A549 (cell line): ENCODE measurements around the gene GXYLT2. TPM values are rescaled to one million over a fixed set of nuclear protein-coding genes. Genes with fewer than 3 reads are reported as not detected.
A peak's percentile ranks its signal among the peaks of the same experiment; 100 is the strongest.

Experiments used
- ATAC-seq, 2 experiments: fragments of 200-7000 bp in 1 of 2; fragments of >200 bp in 1 of 2; cut with Nextera tagmentation in 1 of 2; cut with Tn5 transposase in 1 of 2; 3 replicates each; pipeline versions ENCODE4 v1.8.0 to v1.9.1; 2018 to 2020; ENCODE audit warnings: mild to moderate bottlenecking in 1 of 2, moderate library complexity in 1 of 2
- CTCF ChIA-PET: fragments of 300-600 bp; sonication (Branson Sonifier 250); formaldehyde crosslinking; extraction: SDS; loops from one replicate; lab custom pipeline; 2021; ENCODE audit warnings: antibody characterized with exemption, inconsistent platforms; lab: Yijun Ruan, JAX
- POLR2A ChIA-PET: fragments of 350-600 bp; formaldehyde crosslinking; extraction: SDS; loops from one replicate; lab custom pipeline; 2021; ENCODE audit warnings: antibody characterized with exemption, inconsistent platforms; lab: Yijun Ruan, JAX
- DNase-seq, 2 experiments: peaks; one replicate each; pipeline versions ENCODE4 v3.0.0 to v3.0.0-alpha.2; 2011 to 2016; ENCODE audit warnings: low read depth in 1 of 2, low spot score in 1 of 2
- FAIRE-seq: peaks from 2 replicates; lab custom pipeline; 2011; peaks lifted over from hg19 to GRCh38; lab: Jason Lieb, UNC
- H3K27ac ChIP-seq, 2 experiments: fragments of >200 bp; sonication (Bioruptor Twin); formaldehyde crosslinking; 3 replicates each; pipeline ENCODE4 v1.5.1; 2016 to 2017
- H3K4me1 ChIP-seq: fragments of >200 bp; sonication (Bioruptor Twin); formaldehyde crosslinking; 3 replicates; pipeline ENCODE4 v1.6.1; 2016
- H3K4me2 ChIP-seq: fragments of >200 bp; sonication (Bioruptor Twin); formaldehyde crosslinking; 3 replicates; pipeline ENCODE4 v1.6.1; 2016
- H3K4me3 ChIP-seq: fragments of >200 bp; sonication (Bioruptor Twin); formaldehyde crosslinking; 3 replicates; pipeline ENCODE4 v1.5.1; 2016
- H3K9me3 ChIP-seq: fragments of >200 bp; sonication (Bioruptor Twin); formaldehyde crosslinking; 3 replicates; pipeline ENCODE4 v1.6.1; 2016
- BHLHE40 ChIP-seq: IDR thresholded peaks from 2 replicates; pipeline ENCODE4 v1.6.1; 2012; ENCODE audit warnings: low read depth, low read length, inconsistent platforms
- CBX2 ChIP-seq: fragments of 200-600 bp; sonication (generic); IDR thresholded peaks from 2 replicates; pipeline ENCODE4 v1.6.1; 2016; ENCODE audit warnings: low read depth, mild to moderate bottlenecking, borderline replicate concordance
- CHD2 ChIP-seq: fragments of 150-350 bp; IDR thresholded peaks from 2 replicates; pipeline ENCODE4 v1.6.1; 2014; ENCODE audit warnings: low read length; ENCODE audit not compliant: partially characterized antibody
- CHD4 ChIP-seq: fragments of 200-600 bp; sonication (generic); IDR thresholded peaks from 2 replicates; pipeline ENCODE4 v1.6.1; 2016; ENCODE audit warnings: antibody characterized with exemption, mild to moderate bottlenecking, borderline replicate concordance
- EHMT2 ChIP-seq: fragments of 200-600 bp; sonication (generic); IDR thresholded peaks from 2 replicates; pipeline ENCODE4 v1.6.1; 2016; ENCODE audit warnings: antibody characterized with exemption, low read depth, mild to moderate bottlenecking, moderate library complexity
- FOSL2 ChIP-seq, 2 experiments: fragments of 450-650 bp in 1 of 2; fragments of >200 bp in 1 of 2; sonication (Bioruptor Twin) in 1 of 2; formaldehyde crosslinking; IDR thresholded peaks; 2 replicates each; pipeline versions ENCODE4 v1.5.0 to v1.6.1; 2016 to 2020; ENCODE audit warnings: mild to moderate bottlenecking in 1 of 2, moderate library complexity in 1 of 2
- FOXS1 ChIP-seq: fragments of 250-450 bp; sonication (Bioruptor Pico); IDR thresholded peaks from 2 replicates; pipeline ENCODE4 v1.5.0; 2020; ENCODE audit warnings: mild to moderate bottlenecking, moderate library complexity
- GATA3 ChIP-seq: IDR thresholded peaks from 2 replicates; pipeline ENCODE4 v1.6.1; 2012; ENCODE audit warnings: borderline replicate concordance
- HEYL ChIP-seq: fragments of 250-450 bp; sonication (Bioruptor Pico); IDR thresholded peaks from 2 replicates; pipeline ENCODE4 v1.8.0; 2021; ENCODE audit warnings: mild to moderate bottlenecking, moderate library complexity
- HOXA7 ChIP-seq: fragments of 250-450 bp; sonication (Bioruptor Pico); IDR thresholded peaks from 2 replicates; pipeline ENCODE4 v1.5.0; 2020; ENCODE audit warnings: mild to moderate bottlenecking, moderate library complexity
- HOXB13 ChIP-seq: fragments of 250-450 bp; sonication (Bioruptor Pico); IDR thresholded peaks from 2 replicates; pipeline ENCODE4 v1.5.0; 2020; ENCODE audit warnings: low read depth, mild to moderate bottlenecking, moderate library complexity
- JUN ChIP-seq, 2 experiments: fragments of >200 bp; sonication (Bioruptor Twin); formaldehyde crosslinking; IDR thresholded peaks; 2 replicates in 1 of 2; 3 replicates in 1 of 2; pipeline ENCODE4 v1.6.1; 2016 to 2017
- JUNB ChIP-seq: fragments of >200 bp; sonication (Bioruptor Twin); formaldehyde crosslinking; IDR thresholded peaks from 2 replicates; pipeline ENCODE4 v1.6.1; 2016
- KDM1A ChIP-seq: fragments of 200-600 bp; sonication (generic); IDR thresholded peaks from 2 replicates; pipeline ENCODE4 v1.6.1; 2016; ENCODE audit warnings: low read depth, mild to moderate bottlenecking
- MYC ChIP-seq: IDR thresholded peaks from 2 replicates; pipeline ENCODE4 v1.6.1; 2012; ENCODE audit warnings: mild to moderate bottlenecking, inconsistent platforms, low read length, improper control_type of control experiment, borderline replicate concordance
- POLR2A ChIP-seq: IDR thresholded peaks from 2 replicates; pipeline ENCODE4 v1.6.1; 2012; ENCODE audit warnings: mild to moderate bottlenecking, low read length
- SMC3 ChIP-seq: fragments of >200 bp; sonication (Bioruptor Twin); formaldehyde crosslinking; IDR thresholded peaks from 3 replicates; pipeline ENCODE4 v1.6.1; 2018; ENCODE audit warnings: inconsistent platforms
- SREBF2 ChIP-seq: fragments of 450-650 bp; IDR thresholded peaks from 2 replicates; pipeline ENCODE4 v1.6.1; 2014; ENCODE audit warnings: mild to moderate bottlenecking, moderate library complexity
- TFCP2L1 ChIP-seq: fragments of 250-450 bp; sonication (Bioruptor Pico); IDR thresholded peaks from 2 replicates; pipeline ENCODE4 v1.5.0; 2021; ENCODE audit warnings: mild to moderate bottlenecking
- TP53 ChIP-seq: fragments of 250-450 bp; sonication (Bioruptor Pico); IDR thresholded peaks from 2 replicates; pipeline ENCODE4 v1.5.0; 2021; ENCODE audit warnings: mild to moderate bottlenecking, moderate library complexity
- ZC3H11A ChIP-seq: fragments of 450-650 bp; IDR thresholded peaks from 2 replicates; pipeline ENCODE4 v1.6.1; 2014; ENCODE audit warnings: antibody characterized with exemption, mild to moderate bottlenecking
- ZFP36 ChIP-seq: fragments of 450-650 bp; IDR thresholded peaks from 2 replicates; pipeline ENCODE4 v1.6.1; 2014; ENCODE audit warnings: borderline replicate concordance; ENCODE audit not compliant: partially characterized antibody
- ZSCAN20 ChIP-seq: fragments of 250-450 bp; sonication (Bioruptor Pico); IDR thresholded peaks from 2 replicates; pipeline ENCODE4 v1.8.0; 2022; ENCODE audit warnings: mild to moderate bottlenecking, moderate library complexity
- WGBS: methylation state at CpG from one replicate; pipeline ENCODE4 v1.1.6; 2017; ENCODE audit errors: missing lambda C conversion rate; 5-methylcytosine and 5-hydroxymethylcytosine counted together
- polyA plus RNA-seq, 4 experiments: library from polyadenylated mRNA; depleted of rRNA in 3 of 4; stranded (reverse); fragments of >200 nt; fragmentation: RNase III in 1 of 4; extraction: RNeasy Plus Mini Kit Qiagen cat#74134 plus additional on column Dnase treatment in 1 of 4; gene quantifications; 2 replicates in 3 of 4; 3 replicates in 1 of 4; pipeline ENCODE4 v1.2.3, GENCODE V29; 2011 to 2017
- TF ChIP-seq, protein P1 (sequence below): fragments of 200-600 bp; sonication (generic); IDR thresholded peaks from 2 replicates; pipeline ENCODE4 v1.6.1; 2016; ENCODE audit warnings: antibody characterized with exemption, mild to moderate bottlenecking, moderate library complexity
- TF ChIP-seq, protein P2 (sequence below): fragments of >200 bp; sonication (Bioruptor Twin); formaldehyde crosslinking; IDR thresholded peaks from 3 replicates; pipeline ENCODE4 v1.6.1; 2016
- TF ChIP-seq, protein P3 (sequence below): fragments of 150-350 bp; IDR thresholded peaks from 2 replicates; pipeline ENCODE4 v1.6.1; 2014; ENCODE audit warnings: low read depth, mild to moderate bottlenecking, low read length

GXYLT2 gene
- polyA plus RNA-seq, 2 of the 4 experiments (the other 2 are of a cell fraction), result 1.9 to 3.3 TPM

DNA sequence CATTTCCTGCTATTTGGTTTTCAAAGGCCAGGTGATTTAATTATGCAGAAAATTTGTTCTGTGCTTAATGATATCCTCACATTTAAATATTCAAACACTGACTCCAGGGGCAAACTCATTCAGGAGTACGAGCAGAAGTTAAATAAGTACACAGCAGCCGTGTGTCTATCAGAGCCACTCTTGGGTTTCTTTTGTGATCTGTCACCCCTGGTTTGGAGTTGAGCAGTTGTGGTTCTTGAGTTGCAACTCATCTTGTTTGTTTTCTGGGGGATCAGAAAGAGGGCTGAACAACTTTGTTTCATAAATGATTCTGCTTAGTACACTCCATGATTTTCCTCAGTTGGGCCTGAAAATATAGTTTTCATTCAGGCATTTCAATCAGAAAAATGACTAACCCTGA lies 83.1 kb downstream of the GXYLT2 start:
- DNase-seq (no peak), ATAC-seq (no peak), FAIRE-seq (no peak)
- no peak overlapping the region for H3K4me3 ChIP-seq
- POLR2A ChIA-PET, result no interaction called here
- peaks cover 5% of the 10 kb centered on the region; the same call in 1 of the 3 replicates for H3K4me1 ChIP-seq
- 58% methylated on average over 2 of the region's 2 CpGs for WGBS
- CTCF ChIA-PET, result no interaction called here
- no peak overlapping the region for H3K27ac ChIP-seq
- H3K9me3 ChIP-seq, result no peaks in the 10 kb centered on the region
- TF ChIP-seq, protein P1, sequence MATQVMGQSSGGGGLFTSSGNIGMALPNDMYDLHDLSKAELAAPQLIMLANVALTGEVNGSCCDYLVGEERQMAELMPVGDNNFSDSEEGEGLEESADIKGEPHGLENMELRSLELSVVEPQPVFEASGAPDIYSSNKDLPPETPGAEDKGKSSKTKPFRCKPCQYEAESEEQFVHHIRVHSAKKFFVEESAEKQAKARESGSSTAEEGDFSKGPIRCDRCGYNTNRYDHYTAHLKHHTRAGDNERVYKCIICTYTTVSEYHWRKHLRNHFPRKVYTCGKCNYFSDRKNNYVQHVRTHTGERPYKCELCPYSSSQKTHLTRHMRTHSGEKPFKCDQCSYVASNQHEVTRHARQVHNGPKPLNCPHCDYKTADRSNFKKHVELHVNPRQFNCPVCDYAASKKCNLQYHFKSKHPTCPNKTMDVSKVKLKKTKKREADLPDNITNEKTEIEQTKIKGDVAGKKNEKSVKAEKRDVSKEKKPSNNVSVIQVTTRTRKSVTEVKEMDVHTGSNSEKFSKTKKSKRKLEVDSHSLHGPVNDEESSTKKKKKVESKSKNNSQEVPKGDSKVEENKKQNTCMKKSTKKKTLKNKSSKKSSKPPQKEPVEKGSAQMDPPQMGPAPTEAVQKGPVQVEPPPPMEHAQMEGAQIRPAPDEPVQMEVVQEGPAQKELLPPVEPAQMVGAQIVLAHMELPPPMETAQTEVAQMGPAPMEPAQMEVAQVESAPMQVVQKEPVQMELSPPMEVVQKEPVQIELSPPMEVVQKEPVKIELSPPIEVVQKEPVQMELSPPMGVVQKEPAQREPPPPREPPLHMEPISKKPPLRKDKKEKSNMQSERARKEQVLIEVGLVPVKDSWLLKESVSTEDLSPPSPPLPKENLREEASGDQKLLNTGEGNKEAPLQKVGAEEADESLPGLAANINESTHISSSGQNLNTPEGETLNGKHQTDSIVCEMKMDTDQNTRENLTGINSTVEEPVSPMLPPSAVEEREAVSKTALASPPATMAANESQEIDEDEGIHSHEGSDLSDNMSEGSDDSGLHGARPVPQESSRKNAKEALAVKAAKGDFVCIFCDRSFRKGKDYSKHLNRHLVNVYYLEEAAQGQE, result no peak
- no peak overlapping the region for H3K4me2 ChIP-seq

DNA sequence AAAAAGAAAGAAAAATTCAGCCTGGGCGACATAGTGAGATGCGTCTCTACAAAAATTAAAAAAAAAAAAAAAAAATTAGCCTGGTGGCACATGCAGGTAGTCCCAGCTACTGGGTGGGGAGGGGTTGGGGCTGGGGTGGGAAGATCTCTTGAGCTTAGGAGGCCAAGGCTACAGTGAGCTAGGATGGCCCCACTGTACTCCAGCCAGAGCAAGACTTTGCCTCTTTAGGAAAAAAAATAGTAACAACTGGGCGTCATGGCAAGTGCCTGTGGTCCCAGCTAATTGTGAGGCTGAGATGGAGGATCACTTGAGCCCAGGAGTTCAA lies 84.8 kb downstream of the GXYLT2 start:
- 95% methylated on average over 3 of the region's 3 CpGs for WGBS
- Histone ChIP-seq H3K27ac (no peak overlapping the region), H3K4me1 (peaks cover 5% of the 10 kb centered on the region; the same call in 1 of the 3 replicates), H3K4me3 (no peak overlapping the region), H3K9me3 (no peaks in the 10 kb centered on the region), H3K4me2 (no peak overlapping the region)
- TF ChIP-seq, protein P2, sequence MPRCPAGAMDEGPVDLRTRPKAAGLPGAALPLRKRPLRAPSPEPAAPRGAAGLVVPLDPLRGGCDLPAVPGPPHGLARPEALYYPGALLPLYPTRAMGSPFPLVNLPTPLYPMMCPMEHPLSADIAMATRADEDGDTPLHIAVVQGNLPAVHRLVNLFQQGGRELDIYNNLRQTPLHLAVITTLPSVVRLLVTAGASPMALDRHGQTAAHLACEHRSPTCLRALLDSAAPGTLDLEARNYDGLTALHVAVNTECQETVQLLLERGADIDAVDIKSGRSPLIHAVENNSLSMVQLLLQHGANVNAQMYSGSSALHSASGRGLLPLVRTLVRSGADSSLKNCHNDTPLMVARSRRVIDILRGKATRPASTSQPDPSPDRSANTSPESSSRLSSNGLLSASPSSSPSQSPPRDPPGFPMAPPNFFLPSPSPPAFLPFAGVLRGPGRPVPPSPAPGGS, result no peak
- TF ChIP-seq TFCP2L1 (CRISPR knock-in tag), result no peak
- no peak for TF ChIP-seq FOSL2 (IDR thresholded peaks at IDR 0.05)
- TF ChIP-seq FOSL2 (CRISPR knock-in tag; IDR thresholded peaks at IDR 0.05), result no peak
- no peak for TF ChIP-seq CBX2
- TF ChIP-seq KDM1A, result no peak
- TF ChIP-seq CHD4, result no peak
- TF ChIP-seq HEYL (CRISPR knock-in tag), result no peak
- no peak for TF ChIP-seq HOXB13 (CRISPR knock-in tag)
- no peak for DNase-seq
- ATAC-seq, result no peak; a peak in 1 of 6 replicates
- CTCF ChIA-PET, result interaction anchor here (0.6 to 0.7 kb wide), 3 partner anchors 28 to 1561 kb away, joined by 3 read pairs; no protein-coding TSS in a partner anchor
- POLR2A ChIA-PET, result no interaction called here
- no peak for FAIRE-seq

DNA sequence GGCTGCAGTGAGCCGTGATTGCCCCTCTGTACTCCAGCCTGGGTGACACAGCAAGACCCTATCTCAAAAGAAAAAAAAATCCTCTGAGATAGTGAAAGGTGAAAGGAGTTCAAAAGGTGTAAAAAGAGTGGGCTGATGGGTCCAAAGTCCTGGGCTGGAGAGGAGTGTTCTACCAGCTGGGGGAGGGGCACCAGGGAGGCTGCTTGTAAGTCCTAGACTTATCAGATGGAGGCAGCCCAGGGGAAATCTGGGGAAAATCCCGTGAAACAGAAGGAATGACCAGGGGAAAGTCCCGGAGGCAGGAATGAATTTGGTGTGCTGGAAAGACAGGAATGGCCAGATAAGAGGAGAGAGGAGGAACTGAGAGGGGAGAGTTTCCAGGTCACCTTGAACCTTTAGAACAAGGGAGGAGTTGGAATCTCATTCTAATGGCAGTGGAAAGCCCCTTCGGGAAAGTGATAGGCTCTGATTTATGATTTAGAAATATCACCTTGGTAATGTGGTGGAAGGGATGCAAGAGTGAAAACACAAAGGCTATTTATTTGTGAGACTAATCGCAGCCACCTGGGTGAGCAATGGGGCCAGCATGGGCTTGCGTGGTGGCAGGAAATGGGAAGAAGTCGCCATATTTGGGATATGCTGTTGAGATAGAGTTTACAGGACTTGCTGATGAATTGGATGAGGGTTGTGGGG lies 85.3 kb downstream of the GXYLT2 start:
- Histone ChIP-seq H3K4me3 (no peak overlapping the region), H3K27ac (no peak overlapping the region), H3K4me1 (peaks cover 5% of the 10 kb centered on the region; the same call in 1 of the 3 replicates), H3K9me3 (no peaks in the 10 kb centered on the region), H3K4me2 (no peak overlapping the region)
- POLR2A ChIA-PET, result no interaction called here
- CTCF ChIA-PET, result interaction anchor here (0.6 to 0.7 kb wide), 2 partner anchors 28 to 1562 kb away, joined by 3 read pairs; no protein-coding TSS in a partner anchor
- no peak for DNase-seq
- FAIRE-seq, result no peak
- TF ChIP-seq MYC (no peak), EHMT2 (no peak), SMC3 (no peak), HEYL (CRISPR knock-in tag) (no peak)
- peak in 1 of 2 experiments; percentile 38; a peak in 1 of 6 replicates for ATAC-seq
- WGBS, result 51% methylated on average over 7 of the region's 7 CpGs

DNA sequence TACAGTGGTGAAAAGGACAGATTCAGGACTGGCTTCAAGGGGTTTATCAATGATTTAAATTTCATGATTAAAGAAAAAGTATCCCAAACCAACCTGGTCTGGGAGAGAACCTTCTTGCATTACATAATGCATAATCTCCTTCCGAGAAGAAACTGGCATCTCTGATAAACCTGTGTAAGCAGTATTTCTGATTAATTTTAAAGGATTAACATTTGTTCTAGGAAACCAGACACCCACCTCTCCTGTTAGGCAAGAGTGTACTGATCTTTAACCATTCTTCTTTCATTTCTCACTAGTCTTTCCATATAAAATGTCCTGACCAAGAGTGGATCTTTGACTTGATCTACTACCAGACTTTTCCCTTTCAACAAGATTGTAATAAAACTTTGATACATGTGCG lies 85.9 kb downstream of the GXYLT2 start:
- H3K9me3 ChIP-seq, result no peaks in the 10 kb centered on the region
- DNase-seq (no peak), FAIRE-seq (no peak), ATAC-seq (no peak)
- H3K4me3 ChIP-seq, result no peak overlapping the region
- peaks cover 5% of the 10 kb centered on the region; the same call in 1 of the 3 replicates for H3K4me1 ChIP-seq
- CTCF ChIA-PET, result no interaction called here
- WGBS, result 94% methylated on average over 2 of the region's 2 CpGs
- POLR2A ChIA-PET, result no interaction called here
- no peak overlapping the region for H3K4me2 ChIP-seq
- no peak overlapping the region for H3K27ac ChIP-seq
- TF ChIP-seq FOXS1 (CRISPR knock-in tag) (no peak), BHLHE40 (no peak), TP53 (no peak), ZFP36 (no peak), JUN (IDR thresholded peaks at IDR 0.05) (no peak), JUNB (no peak), CHD2 (no peak), HOXA7 (CRISPR knock-in tag) (no peak), SREBF2 (no peak), ZSCAN20 (CRISPR knock-in tag) (no peak), POLR2A (no peak), ZC3H11A (no peak), GATA3 (no peak)
- TF ChIP-seq, protein P3, sequence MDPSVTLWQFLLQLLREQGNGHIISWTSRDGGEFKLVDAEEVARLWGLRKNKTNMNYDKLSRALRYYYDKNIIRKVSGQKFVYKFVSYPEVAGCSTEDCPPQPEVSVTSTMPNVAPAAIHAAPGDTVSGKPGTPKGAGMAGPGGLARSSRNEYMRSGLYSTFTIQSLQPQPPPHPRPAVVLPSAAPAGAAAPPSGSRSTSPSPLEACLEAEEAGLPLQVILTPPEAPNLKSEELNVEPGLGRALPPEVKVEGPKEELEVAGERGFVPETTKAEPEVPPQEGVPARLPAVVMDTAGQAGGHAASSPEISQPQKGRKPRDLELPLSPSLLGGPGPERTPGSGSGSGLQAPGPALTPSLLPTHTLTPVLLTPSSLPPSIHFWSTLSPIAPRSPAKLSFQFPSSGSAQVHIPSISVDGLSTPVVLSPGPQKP, result no peak
